Endothelial cell of umbilical vein (primary cell): Measurements from ENCODE around the gene GPR22. TPM values are rescaled to one million over a fixed set of nuclear protein-coding genes. Genes with fewer than 3 reads are reported as not detected.

ENCODE experiments used
- BruUV-seq: library from RNA; stranded (reverse); fragments of 400-500 nt; replicated peaks from 2 replicates; lab custom pipeline; 2021; lab: Mats Ljungman, UMichigan
- CTCF ChIA-PET: fragments of 300-600, 350-600 bp; sonication (Branson Sonifier 250); formaldehyde crosslinking; loops from one replicate; lab custom pipeline; 2021; ENCODE audit warnings: antibody characterized with exemption, inconsistent platforms; lab: Charles Lee
- POLR2A ChIA-PET: fragments of 300-600, 350-600 bp; sonication (Branson Sonifier 250); formaldehyde crosslinking; loops from one replicate; lab custom pipeline; 2021; ENCODE audit warnings: antibody characterized with exemption, inconsistent platforms; lab: Charles Lee
- DNase-seq: peaks from one replicate; pipeline ENCODE4 v3.0.0-alpha.2; 2011; ENCODE audit warnings: low read depth, low spot score
- FAIRE-seq: peaks from 2 replicates; lab custom pipeline; 2011; peaks lifted over from hg19 to GRCh38; lab: Jason Lieb, UNC
- H2AFZ ChIP-seq: 2 replicates; pipeline ENCODE4 v1.6.0; 2012; ENCODE audit warnings: low read depth, low read length, control low read depth, inconsistent platforms
- H3K27ac ChIP-seq: 2 replicates; pipeline ENCODE4 v1.5.1; 2011; ENCODE audit warnings: low read depth, mild to moderate bottlenecking, control low read depth, low read length, moderate library complexity; ENCODE audit not compliant: insufficient read depth
- H3K27me3 ChIP-seq, 2 experiments: 2 replicates each; pipeline versions ENCODE4 v1.6.0 to v1.6.1; 2011; ENCODE audit warnings: low read length in 2 of 2, mixed read lengths in 1 of 2; ENCODE audit not compliant: control insufficient read depth in 2 of 2, insufficient read depth in 2 of 2
- H3K36me3 ChIP-seq, 2 experiments: 2 replicates in 1 of 2; 3 replicates in 1 of 2; pipeline ENCODE4 v1.5.1; 2011; ENCODE audit warnings: low read length in 2 of 2, mild to moderate bottlenecking in 1 of 2, moderate library complexity in 1 of 2; ENCODE audit not compliant: control insufficient read depth in 2 of 2, insufficient read depth in 2 of 2; ENCODE audit errors: extremely low read depth in 1 of 2
- H3K4me1 ChIP-seq: 3 replicates; pipeline ENCODE4 v1.5.1; 2011; ENCODE audit warnings: mild to moderate bottlenecking, low read length; ENCODE audit not compliant: control insufficient read depth, insufficient read depth; ENCODE audit errors: extremely low read depth
- H3K4me2 ChIP-seq: 2 replicates; pipeline ENCODE4 v1.6.1; 2011; ENCODE audit warnings: low read length, control low read depth, mixed read lengths; ENCODE audit not compliant: insufficient read depth
- H3K4me3 ChIP-seq, 3 experiments: fragments of 200-600 bp in 1 of 3; sonication (generic), shearing (Covaris generic) in 1 of 3; replicated peaks in 1 of 3; 2 replicates each; pipeline ENCODE4 v1.5.1; 2011 to 2016; ENCODE audit warnings: control low read depth in 3 of 3, low read length in 3 of 3, mild to moderate bottlenecking in 2 of 3, inconsistent platforms in 1 of 3, low read depth in 1 of 3, moderate library complexity in 1 of 3; ENCODE audit not compliant: insufficient read depth in 1 of 3
- H3K79me2 ChIP-seq: 2 replicates; pipeline ENCODE4 v1.6.0; 2012; ENCODE audit warnings: low read length, inconsistent platforms; ENCODE audit not compliant: control insufficient read depth, insufficient read depth
- H3K9ac ChIP-seq: replicated peaks from 2 replicates; pipeline ENCODE3; 2011; ENCODE audit warnings: low read length, control low read depth; ENCODE audit not compliant: insufficient read depth; ENCODE audit errors: extremely low read depth
- H3K9me1 ChIP-seq: replicated peaks from 3 replicates; pipeline ENCODE4 v1.6.0; 2011; ENCODE audit warnings: mild to moderate bottlenecking, low read length; ENCODE audit not compliant: control insufficient read depth, insufficient read depth; ENCODE audit errors: extremely low read depth
- H3K9me3 ChIP-seq: replicated peaks from 2 replicates; pipeline ENCODE4 v1.5.1; 2012; ENCODE audit warnings: low read length, inconsistent platforms; ENCODE audit not compliant: control insufficient read depth, insufficient read depth
- H4K20me1 ChIP-seq: replicated peaks from 2 replicates; pipeline ENCODE3; 2011; ENCODE audit warnings: mild to moderate bottlenecking, low read length; ENCODE audit not compliant: control insufficient read depth, insufficient read depth; ENCODE audit errors: extremely low read depth
- EZH2 ChIP-seq: IDR thresholded peaks from 2 replicates; pipeline ENCODE4 v1.6.1; 2012; ENCODE audit warnings: borderline replicate concordance, low read depth, mild to moderate bottlenecking, moderate library complexity, low read length, inconsistent platforms; ENCODE audit not compliant: severe bottlenecking
- FOS ChIP-seq: IDR thresholded peaks from 2 replicates; pipeline ENCODE4 v1.6.1; 2011; ENCODE audit warnings: mild to moderate bottlenecking, low read length, moderate library complexity, borderline replicate concordance; ENCODE audit not compliant: insufficient read depth
- JUN ChIP-seq: IDR thresholded peaks from 2 replicates; pipeline ENCODE4 v1.6.1; 2011; ENCODE audit warnings: borderline replicate concordance, low read depth; ENCODE audit not compliant: insufficient read length, insufficient read depth
- MAX ChIP-seq: IDR thresholded peaks from 2 replicates; pipeline ENCODE4 v1.6.1; 2011; ENCODE audit not compliant: insufficient read depth, insufficient read length
- POLR2AphosphoS5 ChIP-seq: IDR thresholded peaks from 2 replicates; pipeline ENCODE4 v1.6.1; 2012; ENCODE audit warnings: low read depth, mild to moderate bottlenecking, control low read depth, low read length, moderate library complexity; ENCODE audit not compliant: insufficient read depth
- dilution Hi-C: fragments of 300-500 bp; cut with MboI; formaldehyde crosslinking; loops from one replicate; pipeline ENCODE4 v1.15.0; 2019; ENCODE audit warnings: low sequenced_read_pairs; ENCODE audit not compliant: extremely low pct_ligation_motif_present
- intact Hi-C: fragments of 100-400 bp; cut with micrococcal nuclease; formaldehyde crosslinking; loops from one replicate; pipeline ENCODE4 v1.10.0; 2022
- polyA plus RNA-seq, 4 experiments: library from polyadenylated mRNA; depleted of rRNA in 3 of 4; stranded (reverse) in 3 of 4; unstranded in 1 of 4; fragments of >200 nt; gene quantifications; 2 replicates each; pipeline versions ENCODE4 v1.2.1 to v1.2.3, GENCODE V29; 2011 to 2012; ENCODE audit warnings: missing spikeins in 1 of 4
- total RNA-seq: library from RNA; stranded (reverse); gene quantifications from 2 replicates; pipeline ENCODE4 v1.2.3, GENCODE V29; 2021
- TF ChIP-seq, protein P1 (sequence below), 2 donors: IDR thresholded peaks; 1 replicate in 1 of 2; 2 replicates in 1 of 2; pipeline ENCODE4 v1.5.1; 2011; ENCODE audit warnings: low read length in 2 of 2, mild to moderate bottlenecking in 2 of 2, moderate library complexity in 2 of 2, control low read depth in 1 of 2, inconsistent platforms in 1 of 2, low read depth in 1 of 2; ENCODE audit not compliant: insufficient read depth in 1 of 2; ENCODE audit errors: extremely low read depth in 1 of 2

GPR22 gene
- total and polyA plus RNA-seq, 2 donors (not counting 3 experiments of a cell fraction or from before 2014, with no cell fraction given) = not detected

GRCh38 chr7:107502797-107503196, 32.9 kb downstream of the GPR22 start:
- Histone ChIP-seq H3K9ac (no peak overlapping the region), H3K4me2 (no peak overlapping the region), H3K4me1 (peaks cover 3% of the 10 kb centered on the region), H3K4me3 (no peak overlapping the region), H3K79me2 (peaks cover 4% of the 10 kb centered on the region), H3K9me3 (no peaks in the 10 kb centered on the region), H3K36me3 (no peaks in the 10 kb centered on the region), H3K27me3 (no peaks in the 10 kb centered on the region), H4K20me1 (peaks cover 2% of the 10 kb centered on the region), H3K9me1 (no peaks in the 10 kb centered on the region), H2AFZ (no peak overlapping the region), H3K27ac (no peak overlapping the region)
- dilution Hi-C loops (no loop called here), intact Hi-C loops (no loop called here)
- TF ChIP-seq, protein P1, sequence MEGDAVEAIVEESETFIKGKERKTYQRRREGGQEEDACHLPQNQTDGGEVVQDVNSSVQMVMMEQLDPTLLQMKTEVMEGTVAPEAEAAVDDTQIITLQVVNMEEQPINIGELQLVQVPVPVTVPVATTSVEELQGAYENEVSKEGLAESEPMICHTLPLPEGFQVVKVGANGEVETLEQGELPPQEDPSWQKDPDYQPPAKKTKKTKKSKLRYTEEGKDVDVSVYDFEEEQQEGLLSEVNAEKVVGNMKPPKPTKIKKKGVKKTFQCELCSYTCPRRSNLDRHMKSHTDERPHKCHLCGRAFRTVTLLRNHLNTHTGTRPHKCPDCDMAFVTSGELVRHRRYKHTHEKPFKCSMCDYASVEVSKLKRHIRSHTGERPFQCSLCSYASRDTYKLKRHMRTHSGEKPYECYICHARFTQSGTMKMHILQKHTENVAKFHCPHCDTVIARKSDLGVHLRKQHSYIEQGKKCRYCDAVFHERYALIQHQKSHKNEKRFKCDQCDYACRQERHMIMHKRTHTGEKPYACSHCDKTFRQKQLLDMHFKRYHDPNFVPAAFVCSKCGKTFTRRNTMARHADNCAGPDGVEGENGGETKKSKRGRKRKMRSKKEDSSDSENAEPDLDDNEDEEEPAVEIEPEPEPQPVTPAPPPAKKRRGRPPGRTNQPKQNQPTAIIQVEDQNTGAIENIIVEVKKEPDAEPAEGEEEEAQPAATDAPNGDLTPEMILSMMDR (IDR thresholded peaks at IDR 0.05; ENCODE audit: extremely low read depth in 1 of 2, insufficient read depth in 1 of 2, low read depth in 1 of 2, low read length in 2 of 2) = no peak
- TF ChIP-seq JUN = no peak
- TF ChIP-seq POLR2AphosphoS5 = no peak
- TF ChIP-seq EZH2 = no peak
- TF ChIP-seq MAX = no peak
- no peak for TF ChIP-seq FOS
- ChIA-PET CTCF (interaction anchor here (1.1 to 3.1 kb wide), 6 partner anchors 14 to 377 kb away, joined by 3 to 36 read pairs (median 8); no protein-coding TSS in a partner anchor), POLR2A (no interaction called here)
- no TSS peak for BruUV-seq
- DNase-seq (no peak), FAIRE-seq (no peak)
